Transverse colon (tissue), 4 donors: ENCODE measurements around the gene LSAMP. TPM values are rescaled to one million over a fixed set of nuclear protein-coding genes. Genes with fewer than 3 reads are reported as not detected.
"Not testable (repeated sequence)": the region's sequence is repeated elsewhere in the genome, so short reads cannot be mapped to it uniquely, and the experiment has no call there.

ENCODE experiments used
- DNase-seq: peaks from one replicate; pipeline ENCODE4 v3.0.0-alpha.2; 2019
- H3K27ac ChIP-seq, 4 donors: fragments of 200-600 bp; sonication (generic); 2 replicates each; pipeline ENCODE4 v1.5.1; 2016 to 2018; ENCODE audit warnings: inconsistent platforms in 4 of 4
- H3K27me3 ChIP-seq: fragments of 200-600 bp; sonication (generic); 2 replicates; pipeline ENCODE4 v1.5.1; 2017; ENCODE audit warnings: inconsistent platforms
- H3K36me3 ChIP-seq, 4 donors: fragments of 200-600 bp; sonication (generic); 2 replicates each; pipeline ENCODE4 v1.5.1; 2017 to 2019; ENCODE audit warnings: inconsistent platforms in 4 of 4
- H3K4me1 ChIP-seq, 4 donors: fragments of 200-600 bp; sonication (generic); 2 replicates each; pipeline ENCODE4 v1.5.1; 2017 to 2020; ENCODE audit warnings: inconsistent platforms in 4 of 4
- H3K4me3 ChIP-seq, 4 donors: fragments of 200-600 bp; sonication (generic); 1 replicate in 1 of 4; 2 replicates in 3 of 4; pipeline versions ENCODE4 v1.5.1 to v1.6.1; 2017 to 2019; ENCODE audit warnings: inconsistent platforms in 4 of 4
- H3K9me3 ChIP-seq, 2 donors: fragments of 200-600 bp; sonication (generic); 2 replicates each; pipeline ENCODE4 v1.5.1; 2017 to 2019; ENCODE audit warnings: inconsistent platforms in 2 of 2
- CTCF ChIP-seq, 5 experiments: fragments of 200-600 bp in 3 of 5; fragments of 450-650 bp in 2 of 5; sonication (generic) in 3 of 5; IDR thresholded peaks; 1 replicate in 2 of 5; 2 replicates in 3 of 5; pipeline ENCODE4 v1.5.1; 2016 to 2017; ENCODE audit warnings: antibody characterized with exemption in 5 of 5, inconsistent platforms in 3 of 5, mild to moderate bottlenecking in 2 of 5, moderate library complexity in 1 of 5
- EP300 ChIP-seq: sonication (generic); formaldehyde crosslinking; IDR thresholded peaks from one replicate; pipeline ENCODE4 v1.6.1; 2017; ENCODE audit warnings: antibody characterized with exemption, low read depth
- POLR2A ChIP-seq: fragments of 450-650 bp; IDR thresholded peaks from one replicate; pipeline ENCODE4 v1.6.1; 2016; ENCODE audit warnings: antibody characterized with exemption, mild to moderate bottlenecking, moderate library complexity
- POLR2AphosphoS5 ChIP-seq, 3 donors: sonication (generic); formaldehyde crosslinking; IDR thresholded peaks; one replicate each; pipeline ENCODE4 v1.6.1; 2016; ENCODE audit warnings: antibody characterized with exemption in 3 of 3
- WGBS, 2 donors: methylation state at CpG; one replicate each; pipeline ENCODE4 v1.1.5; 2018; ENCODE audit warnings: low coverage in 1 of 2; 5-methylcytosine and 5-hydroxymethylcytosine counted together
- in situ Hi-C, 4 donors: fragments of 200-750 bp; cut with MboI; loops; one replicate each; pipeline versions ENCODE4 v1.15.0 to v1.15.1; 2017; ENCODE audit warnings: low sequenced_read_pairs in 3 of 4, low pct_ligation_motif_present in 1 of 4, low pct_unique_long_range_greater_than_20kb in 1 of 4
- intact Hi-C: fragments of 100-400 bp; cut with DNase I; formaldehyde crosslinking; loops from one replicate; pipeline ENCODE4 v1.15.1; 2023; ENCODE audit warnings: low total_unique reads
- total RNA-seq, 4 donors: library from RNA; depleted of rRNA; stranded (reverse); fragments of >200 nt; gene quantifications; one replicate each; pipeline ENCODE4 v1.1.0, GENCODE V29; 2016

The LSAMP gene
- total RNA-seq, 4 donors from 2014 or later, result 3.4 to 8.2 (median 5.4) TPM

- no peak overlapping the region for H3K4me3 ChIP-seq
- H3K9me3 ChIP-seq, result no peaks in the 10 kb centered on the region
- H3K36me3 ChIP-seq, result no peaks in the 10 kb centered on the region
- H3K4me1 ChIP-seq, result no peaks in the 10 kb centered on the region
- 89 to 100% methylated on average over 1 of the region's 1 CpG for WGBS, 2 donors
- TF ChIP-seq POLR2A, result no peak
- TF ChIP-seq EP300, result no peak
- no peak for TF ChIP-seq CTCF (IDR thresholded peaks at IDR 0.05)
- no peak for TF ChIP-seq POLR2AphosphoS5 (IDR thresholded peaks at IDR 0.05)
- in situ Hi-C loops (no loop called here), intact Hi-C loops (no loop called here)
- H3K27me3 ChIP-seq, result no peaks in the 10 kb centered on the region
- DNase-seq, result no peak
- no peak overlapping the region for H3K27ac ChIP-seq
These were observed 596.6 kb downstream of the LSAMP start for GRCh38 chr3:115848641-115849040.

GRCh38 chr3:115845986-115846385 is 599.3 kb downstream of the LSAMP start:
- H3K9me3 ChIP-seq, result no peaks in the 10 kb centered on the region
- no peak overlapping the region for H3K27ac ChIP-seq
- in situ Hi-C loops, result no loop called here
- H3K4me3 ChIP-seq, result no peak overlapping the region
- TF ChIP-seq POLR2AphosphoS5 (IDR thresholded peaks at IDR 0.05) (no peak), CTCF (IDR thresholded peaks at IDR 0.05) (no peak), POLR2A (no peak), EP300 (no peak)
- 0 to 53% methylated on average over 1 of the region's 1 CpG for WGBS, 2 donors
- no peaks in the 10 kb centered on the region for H3K27me3 ChIP-seq
- no peak for DNase-seq
- intact Hi-C loops, result no loop called here
- no peaks in the 10 kb centered on the region for H3K36me3 ChIP-seq
- no peaks in the 10 kb centered on the region for H3K4me1 ChIP-seq

- in situ Hi-C loops, H3K4me3 ChIP-seq, H3K36me3 ChIP-seq, H3K27me3 ChIP-seq, DNase-seq, H3K27ac ChIP-seq, H3K9me3 ChIP-seq, H3K4me1 ChIP-seq, intact Hi-C loops: not testable (repeated sequence)
- 92% methylated on average over 5 of the region's 5 CpGs; no CpG with 5 or more reads in 1 of the 2 donors for WGBS, 2 donors
These were observed 600.6 kb downstream of the LSAMP start for GRCh38 chr3:115844729-115845128.

- Histone ChIP-seq H3K36me3 (no peaks in the 10 kb centered on the region), H3K4me1 (no peaks in the 10 kb centered on the region), H3K4me3 (no peak overlapping the region), H3K27ac (no peak overlapping the region), H3K9me3 (no peaks in the 10 kb centered on the region), H3K27me3 (no peaks in the 10 kb centered on the region)
- in situ Hi-C loops (no loop called here), intact Hi-C loops (no loop called here)
- TF ChIP-seq POLR2A (no peak), CTCF (IDR thresholded peaks at IDR 0.05) (no peak), POLR2AphosphoS5 (IDR thresholded peaks at IDR 0.05) (no peak), EP300 (no peak)
- WGBS, 2 donors, result 68% methylated on average over 1 of the region's 1 CpG; no CpG with 5 or more reads in 1 of the 2 donors
- no peak for DNase-seq
These were observed 602.1 kb downstream of the LSAMP start for GRCh38 chr3:115843206-115843605.

- H3K27me3 ChIP-seq, result no peaks in the 10 kb centered on the region
- TF ChIP-seq POLR2AphosphoS5 (IDR thresholded peaks at IDR 0.05), result no peak
- no peak for TF ChIP-seq EP300
- no peak for TF ChIP-seq POLR2A
- no peak for TF ChIP-seq CTCF (IDR thresholded peaks at IDR 0.05)
These were observed 606.0 kb downstream of the LSAMP start for GRCh38 chr3:115839246-115839645.

More at GRCh38 chr3:115839246-115839645, 606.0 kb downstream of the LSAMP start:
- no peak overlapping the region for H3K4me3 ChIP-seq
- no peaks in the 10 kb centered on the region for H3K9me3 ChIP-seq
- no peak overlapping the region for H3K27ac ChIP-seq
- in situ Hi-C loops, result no loop called here
- no peaks in the 10 kb centered on the region for H3K36me3 ChIP-seq
- H3K4me1 ChIP-seq, result no peaks in the 10 kb centered on the region
- DNase-seq, result no peak
- intact Hi-C loops, result no loop called here
